Adrenal gland (tissue), 12 donors: Measurements from ENCODE around the gene ZNF618. TPM values are rescaled to one million over a fixed set of nuclear protein-coding genes. Genes with fewer than 3 reads are reported as not detected.

Source experiments
- DNase-seq, 7 donors: peaks; one replicate each; pipeline ENCODE4 v3.0.0-alpha.2; 2019 to 2020
- H3K27ac ChIP-seq, 5 donors: fragments of 200-600 bp; sonication (generic) in 4 of 5; 1 replicate in 3 of 5; 2 replicates in 2 of 5; pipeline versions ENCODE4 v1.5.1 to v1.8.0; 2016 to 2020; ENCODE audit warnings: mild to moderate bottlenecking in 1 of 5
- H3K27me3 ChIP-seq: fragments of 200-600 bp; 2 replicates; pipeline ENCODE4 v1.8.0; 2021
- H3K36me3 ChIP-seq, 2 donors: fragments of 200-600 bp; replicated peaks in 1 of 2; 1 replicate in 1 of 2; 2 replicates in 1 of 2; pipeline versions ENCODE4 v1.5.1 to v1.8.0; 2018 to 2022
- H3K4me1 ChIP-seq, 2 donors: fragments of 200-600 bp; replicated peaks in 1 of 2; 1 replicate in 1 of 2; 2 replicates in 1 of 2; pipeline versions ENCODE4 v1.5.1 to v1.8.0; 2018 to 2021
- H3K4me3 ChIP-seq, 4 donors: fragments of 200-600 bp; sonication (generic) in 3 of 4; one replicate each; pipeline ENCODE4 v1.5.1; 2016 to 2018
- H3K9me3 ChIP-seq, 3 donors: fragments of 200-600 bp; sonication (generic) in 1 of 3; replicated peaks in 1 of 3; 1 replicate in 2 of 3; 2 replicates in 1 of 3; pipeline versions ENCODE4 v1.5.1 to v1.8.0; 2016 to 2021
- CTCF ChIP-seq, 6 experiments: fragments of 450-650 bp in 4 of 6; fragments of 200-600 bp in 2 of 6; sonication (generic) in 1 of 6; IDR thresholded peaks; 1 replicate in 5 of 6; 2 replicates in 1 of 6; pipeline versions ENCODE4 v1.5.1 to v1.8.0; 2016 to 2021; ENCODE audit warnings: antibody characterized with exemption in 6 of 6, mild to moderate bottlenecking in 2 of 6, moderate library complexity in 1 of 6
- POLR2A ChIP-seq, 2 donors: fragments of 450-650 bp; IDR thresholded peaks; one replicate each; pipeline ENCODE4 v1.6.1; 2017; ENCODE audit warnings: antibody characterized with exemption in 2 of 2, mild to moderate bottlenecking in 2 of 2, moderate library complexity in 1 of 2
- WGBS, 4 donors: extraction: QIAGEN DNeasy Blood & Tissue Kit in 2 of 4; methylation state at CpG; one replicate each; pipeline versions ENCODE4 v1.1.5 to v1.1.7; 2013 to 2017; 5-methylcytosine and 5-hydroxymethylcytosine counted together
- intact Hi-C, 2 donors: fragments of 100-400 bp; cut with DNase I; formaldehyde crosslinking; loops; one replicate each; pipeline versions ENCODE4 v1.14.1 to v1.15.0; 2022 to 2023
- polyA plus RNA-seq, 3 donors: library from polyadenylated mRNA; stranded (reverse); fragments of 200-250 nt in 2 of 3; fragments of 350-450 nt in 1 of 3; fragmentation: Illumina TruSeq in 1 of 3; extraction: RNeasy Lipid Tissue Mini Kit (QIAGEN cat#74804) in 1 of 3; gene quantifications; one replicate each; pipeline ENCODE4 v1.2.3, GENCODE V29; 2013 to 2014
- total RNA-seq, 9 donors: library from RNA; depleted of rRNA in 4 of 9; stranded (reverse); fragments of >200 nt in 4 of 9; fragments of 120-200 nt in 1 of 9; fragmentation: NEBNext Ultra II Directional in 1 of 9; extraction: Animal tissue kit (Norgen Biotek cat#: 25700) in 1 of 9; gene quantifications; one replicate each; pipeline versions ENCODE4 v1.1.0 to v1.2.4, GENCODE V29; 2013 to 2023
- donor health status: healthy with polysubstance abuse.
- donor health status: Bipolar disorder and iron deficiency.
- donor health status: DM: yes; HTN: yes; CAD: no.
- donor health status: DM: no; HTN: no; CAD: no.
- donor health status: DM: no; HTN: no; CAD: no.
- donor health status: DM: yes; HTN: yes; CAD: no.

Gene ZNF618
- total and polyA plus RNA-seq, 12 donors, result 4.5 to 21.3 (median 9.9) TPM

GRCh38 chr9:114051281-114051680, 175.2 kb downstream of the ZNF618 start:
- H3K27ac ChIP-seq, result no peak overlapping the region
- WGBS, 4 donors, result 94 to 96% (median 95%) methylated on average over 11 to 15 of the region's 15 CpGs
- H3K36me3 ChIP-seq, result peaks cover 0 to 33% of the 10 kb centered on the region in 2 donors
- H3K9me3 ChIP-seq, result no peaks in the 10 kb centered on the region
- no peaks in the 10 kb centered on the region for H3K4me1 ChIP-seq
- intact Hi-C loops, result no loop called here
- no peak overlapping the region for H3K4me3 ChIP-seq
- peak in 1 of 7 donors; percentile 6 for DNase-seq
- TF ChIP-seq CTCF (IDR thresholded peaks at IDR 0.05) (no peak), POLR2A (IDR thresholded peaks at IDR 0.05) (no peak)
- no peaks in the 10 kb centered on the region for H3K27me3 ChIP-seq

DNA sequence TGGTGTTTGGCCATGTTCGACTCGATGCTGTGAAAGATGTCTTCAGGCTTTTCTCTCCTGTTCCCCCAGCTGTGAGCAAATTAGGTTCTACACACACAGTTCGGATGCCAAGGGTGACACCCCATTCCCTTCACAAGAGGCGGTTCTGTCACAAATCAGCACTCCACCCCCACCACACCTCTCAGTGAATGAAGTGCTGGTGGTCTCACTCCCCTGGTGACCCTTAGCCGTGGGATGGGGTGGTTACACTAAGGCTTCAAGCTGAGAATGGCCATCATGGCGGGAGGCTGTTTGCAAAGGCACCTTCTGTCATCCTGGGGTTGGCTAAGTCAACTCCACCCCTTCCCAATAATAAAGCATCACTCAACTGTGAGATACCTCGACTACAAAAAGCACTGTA, 175.6 kb downstream of the ZNF618 start:
- 85 to 97% (median 90%) methylated on average over 6 to 7 of the region's 7 CpGs for WGBS, 4 donors

GRCh38 chr9:114053246-114054005, 177.3 kb downstream of the ZNF618 start:
- intact Hi-C loops, result no loop called here
- H3K36me3 ChIP-seq, result peaks cover 0 to 23% of the 10 kb centered on the region in 2 donors
- H3K27ac ChIP-seq, result no peak overlapping the region
- peak in 2 of 7 donors; percentile 4 to 39 for DNase-seq
- no peaks in the 10 kb centered on the region for H3K4me1 ChIP-seq
- H3K27me3 ChIP-seq, result no peaks in the 10 kb centered on the region
- TF ChIP-seq POLR2A (IDR thresholded peaks at IDR 0.05) (no peak), CTCF (IDR thresholded peaks at IDR 0.05) (no peak)
- WGBS, 4 donors, result 90 to 97% (median 97%) methylated on average over 8 of the region's 8 CpGs
- no peak overlapping the region for H3K4me3 ChIP-seq
- no peaks in the 10 kb centered on the region for H3K9me3 ChIP-seq

More for the DNA sequence above, 175.6 kb downstream of the ZNF618 start:
- TF ChIP-seq POLR2A (IDR thresholded peaks at IDR 0.05), result no peak
- TF ChIP-seq CTCF (IDR thresholded peaks at IDR 0.05), result no peak
- Histone ChIP-seq H3K4me1 (no peaks in the 10 kb centered on the region), H3K9me3 (no peaks in the 10 kb centered on the region), H3K36me3 (peaks cover 0 to 33% of the 10 kb centered on the region in 2 donors), H3K27ac (no peak overlapping the region), H3K27me3 (no peaks in the 10 kb centered on the region), H3K4me3 (no peak overlapping the region)
- DNase-seq, result peak in 1 of 7 donors; percentile 43
- intact Hi-C loops, result no loop called here

DNA sequence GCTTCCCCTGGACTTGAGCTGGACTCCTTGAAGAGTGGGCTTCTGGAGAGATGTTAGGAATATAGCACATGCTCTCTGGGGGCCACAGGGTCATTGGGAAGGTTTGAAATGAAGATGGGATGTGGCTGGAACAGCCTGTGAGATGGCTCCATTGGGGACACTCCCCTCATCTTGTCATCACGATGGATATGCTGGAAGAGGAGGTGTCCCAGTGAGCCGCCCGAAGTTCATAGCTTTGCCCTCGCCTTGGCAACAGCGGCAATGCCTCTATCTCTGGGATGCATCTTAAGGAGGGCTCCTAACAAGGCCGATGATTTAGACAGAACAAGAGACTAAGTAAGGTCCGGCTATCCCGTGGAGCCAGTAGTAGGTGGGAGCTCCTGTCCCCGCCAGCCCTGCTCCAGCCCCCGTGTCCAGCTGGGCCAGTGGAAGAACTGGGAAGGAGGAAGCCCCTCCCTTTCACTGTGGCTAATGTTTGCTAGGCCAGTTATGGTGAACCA, 178.1 kb downstream of the ZNF618 start:
- Histone ChIP-seq H3K4me1 (peaks cover 0 to 4% of the 10 kb centered on the region in 2 donors), H3K4me3 (no peak overlapping the region), H3K36me3 (peaks cover 0 to 15% of the 10 kb centered on the region in 2 donors), H3K27me3 (no peaks in the 10 kb centered on the region), H3K27ac (no peak overlapping the region), H3K9me3 (no peaks in the 10 kb centered on the region)
- TF ChIP-seq CTCF (IDR thresholded peaks at IDR 0.05) (no peak), POLR2A (IDR thresholded peaks at IDR 0.05) (no peak)
- intact Hi-C loops, result no loop called here
- 78 to 85% (median 81%) methylated on average over 7 to 10 of the region's 10 CpGs for WGBS, 4 donors
- peak in 3 of 7 donors; percentile 7 to 36 (median 8) for DNase-seq
